ENCODE results near the gene DFFB.

DNA sequence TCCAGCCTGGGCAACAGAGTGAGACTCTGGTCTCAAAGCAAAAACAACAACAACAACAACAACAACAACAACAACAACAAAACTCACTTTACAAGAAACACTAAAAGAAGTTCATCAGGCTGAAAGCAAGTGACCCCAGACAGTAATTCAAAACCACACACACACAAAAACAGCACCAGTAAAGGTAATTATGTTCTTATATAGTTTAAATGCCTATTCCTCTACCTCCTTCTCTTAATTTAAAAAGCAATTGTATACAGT lies 41.1 kb downstream of the DFFB start:
- TF ChIP-seq, protein P1, sequence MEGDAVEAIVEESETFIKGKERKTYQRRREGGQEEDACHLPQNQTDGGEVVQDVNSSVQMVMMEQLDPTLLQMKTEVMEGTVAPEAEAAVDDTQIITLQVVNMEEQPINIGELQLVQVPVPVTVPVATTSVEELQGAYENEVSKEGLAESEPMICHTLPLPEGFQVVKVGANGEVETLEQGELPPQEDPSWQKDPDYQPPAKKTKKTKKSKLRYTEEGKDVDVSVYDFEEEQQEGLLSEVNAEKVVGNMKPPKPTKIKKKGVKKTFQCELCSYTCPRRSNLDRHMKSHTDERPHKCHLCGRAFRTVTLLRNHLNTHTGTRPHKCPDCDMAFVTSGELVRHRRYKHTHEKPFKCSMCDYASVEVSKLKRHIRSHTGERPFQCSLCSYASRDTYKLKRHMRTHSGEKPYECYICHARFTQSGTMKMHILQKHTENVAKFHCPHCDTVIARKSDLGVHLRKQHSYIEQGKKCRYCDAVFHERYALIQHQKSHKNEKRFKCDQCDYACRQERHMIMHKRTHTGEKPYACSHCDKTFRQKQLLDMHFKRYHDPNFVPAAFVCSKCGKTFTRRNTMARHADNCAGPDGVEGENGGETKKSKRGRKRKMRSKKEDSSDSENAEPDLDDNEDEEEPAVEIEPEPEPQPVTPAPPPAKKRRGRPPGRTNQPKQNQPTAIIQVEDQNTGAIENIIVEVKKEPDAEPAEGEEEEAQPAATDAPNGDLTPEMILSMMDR (IDR thresholded peaks at IDR 0.05) = no peak
- no peak for TF ChIP-seq POLR2A (IDR thresholded peaks at IDR 0.05)
